ENCODE results near the gene BCKDHA.
"Not testable (repeated sequence)": the region's sequence is repeated elsewhere in the genome, so short reads cannot be mapped to it uniquely, and the experiment has no call there.

BCKDHA gene

DNA sequence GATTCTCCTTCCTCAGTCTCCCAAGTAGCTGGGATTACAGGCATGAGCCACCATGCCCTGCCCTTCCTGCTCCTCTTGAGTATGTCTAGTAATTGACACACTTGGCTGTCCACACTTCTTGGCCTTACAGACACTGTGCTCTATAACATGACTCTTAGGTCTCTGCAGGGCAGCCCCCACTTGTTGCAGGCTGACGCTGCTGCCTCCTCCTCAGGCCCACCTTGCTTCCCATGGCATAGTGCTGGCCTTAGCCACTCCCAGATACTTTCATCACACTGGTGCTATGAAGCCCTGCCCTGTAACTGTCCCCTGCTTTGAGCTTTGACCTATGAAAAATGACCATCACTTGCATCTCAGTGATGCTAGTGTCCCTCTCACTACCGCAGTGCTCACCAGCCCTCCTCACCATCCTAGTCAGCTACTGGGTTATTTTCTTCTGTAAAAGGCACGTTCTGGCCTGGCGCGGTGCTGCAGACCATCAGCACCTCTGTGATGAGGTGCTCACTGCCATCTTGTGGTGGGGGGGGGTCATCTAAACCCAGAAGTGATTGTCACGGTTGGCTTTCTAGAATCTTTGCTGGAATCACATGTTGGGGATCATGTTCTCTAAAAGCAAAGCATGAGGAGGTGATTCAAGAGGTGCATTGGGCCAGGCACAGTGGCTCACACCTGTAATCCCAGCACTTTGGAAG, 55.1 kb downstream of the BCKDHA start:
- DNase-seq, result no peak

DNA sequence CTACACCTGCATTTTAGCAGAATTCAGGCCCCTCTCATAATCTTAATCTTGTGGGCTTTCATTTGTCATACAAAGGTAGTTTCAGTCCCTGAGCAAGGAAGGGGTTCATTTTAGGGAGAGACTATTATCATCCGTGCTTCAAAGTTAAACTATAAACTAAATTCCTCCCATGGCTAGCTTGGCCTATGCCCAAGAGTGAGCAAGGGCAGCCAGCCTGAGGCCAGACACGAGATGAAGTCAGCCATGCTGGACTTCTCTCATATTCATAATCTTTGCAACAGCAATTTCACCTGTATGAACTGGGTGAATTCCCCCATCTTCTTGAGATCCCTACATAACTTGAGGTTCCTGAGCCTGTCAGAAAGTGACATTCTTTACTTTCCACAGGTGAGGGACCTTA, 58.3 kb downstream of the BCKDHA start:
- no peak for DNase-seq

DNA sequence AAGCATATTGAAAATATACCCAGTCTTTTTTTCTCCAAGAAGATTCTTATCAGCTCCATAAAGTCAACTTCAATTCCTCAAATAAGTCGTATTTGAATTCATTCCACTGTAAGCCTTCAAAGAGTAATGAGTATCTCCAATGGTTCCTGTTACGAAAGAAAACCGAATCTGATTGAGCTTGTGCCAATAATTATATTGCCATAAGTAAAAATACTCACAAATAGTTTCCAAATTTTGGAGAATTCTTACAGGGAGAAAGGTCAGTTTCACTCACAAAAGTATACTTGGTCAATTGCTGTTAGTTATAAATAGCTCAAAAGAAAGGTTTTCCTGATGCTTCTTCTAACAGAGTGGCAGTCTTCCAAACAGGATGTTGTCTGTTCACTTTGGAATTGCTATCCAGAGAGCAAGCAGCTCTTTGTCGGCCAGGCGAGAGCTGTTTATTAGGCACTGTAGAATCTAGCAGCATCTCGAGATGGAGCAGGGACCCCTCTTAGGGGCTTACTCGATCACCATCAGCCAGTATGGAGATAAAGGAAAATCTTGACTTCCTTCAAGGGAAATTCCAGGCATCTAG, 58.8 kb downstream of the BCKDHA start:
- DNase-seq, result no peak

DNA sequence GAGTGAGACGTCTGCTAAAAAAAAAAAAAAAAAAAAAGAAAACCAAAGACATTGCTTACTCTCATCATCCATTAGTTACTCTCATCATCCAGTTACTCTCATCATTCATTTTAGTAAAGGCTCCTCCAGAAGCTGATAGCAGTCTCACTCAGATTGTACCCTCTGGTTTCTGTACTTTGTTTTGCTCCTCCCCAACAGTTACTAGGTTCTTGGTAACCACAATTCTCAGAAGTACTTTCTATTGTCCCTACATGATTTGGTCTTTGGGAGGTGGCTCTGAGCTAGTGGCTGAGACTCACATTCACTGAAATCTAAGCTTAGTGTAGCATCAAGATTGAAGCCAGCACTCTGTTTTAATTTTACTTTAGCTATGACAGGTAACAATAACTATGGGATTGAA, 59.6 kb downstream of the BCKDHA start:
- no peak for DNase-seq

DNA sequence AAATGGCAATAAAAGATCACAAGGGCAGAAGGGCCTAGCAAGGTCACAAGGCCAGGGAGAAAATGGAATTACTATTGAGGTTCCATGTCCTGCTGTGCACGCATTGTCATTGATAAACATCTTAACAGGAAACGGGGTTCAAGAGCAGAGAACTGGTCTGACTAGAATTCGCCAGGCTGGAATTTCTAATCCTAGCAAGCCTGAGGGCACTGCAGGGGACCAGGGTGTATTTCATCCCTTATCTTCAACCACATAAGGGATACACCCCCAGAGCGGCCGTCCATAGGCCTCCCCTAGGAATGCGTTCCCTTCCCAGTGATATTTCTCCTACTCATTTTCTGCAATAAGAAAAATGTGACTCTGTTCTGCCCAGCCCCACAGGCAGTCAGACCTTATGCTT, 64.9 kb downstream of the BCKDHA start:
- DNase-seq, result no peak

DNA sequence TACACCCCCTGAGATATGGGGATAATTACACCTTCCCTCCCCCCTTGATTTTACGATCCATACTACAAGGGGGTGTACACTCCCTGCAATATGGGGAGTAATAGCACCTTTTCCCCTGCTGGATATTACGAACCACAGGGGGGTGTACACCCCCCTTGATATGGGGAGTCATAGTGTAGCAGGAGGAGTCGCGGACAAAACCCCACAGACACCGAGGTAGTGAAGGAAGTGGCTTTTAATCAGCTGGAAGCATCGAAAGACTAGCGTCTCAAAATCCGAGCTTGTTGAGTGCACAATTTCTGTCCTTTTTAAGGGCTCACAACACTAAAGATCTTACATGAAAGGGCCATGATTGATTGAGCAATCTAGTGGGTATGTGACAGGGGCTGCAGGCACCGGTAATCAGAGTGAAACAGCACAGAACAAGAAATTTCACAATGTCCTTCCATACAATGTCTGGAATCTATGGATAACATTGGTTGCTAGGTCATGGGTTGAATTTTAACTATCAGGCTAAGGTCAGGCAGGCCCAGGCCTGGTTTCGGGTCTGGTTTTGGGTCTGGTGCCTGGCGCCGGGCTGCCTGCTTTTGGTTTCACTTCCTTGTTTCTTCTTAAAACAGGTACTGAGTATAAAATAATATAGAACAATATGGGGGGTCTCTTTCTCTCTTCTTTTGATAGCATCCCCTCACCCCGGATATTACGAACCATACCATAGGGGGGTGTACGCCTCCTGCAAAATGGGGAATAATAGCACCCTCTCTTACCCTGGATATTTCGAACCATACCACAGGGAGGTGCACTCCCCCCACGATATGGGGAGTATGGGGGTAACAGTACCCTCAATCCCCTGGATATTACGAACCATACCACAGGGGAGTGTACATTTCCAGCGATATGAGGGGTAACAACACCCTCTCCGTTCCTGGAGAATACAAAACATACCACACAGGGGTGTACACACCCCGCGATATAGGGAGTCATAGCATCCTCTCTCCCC, 65.9 kb downstream of the BCKDHA start:
- not testable (repeated sequence) for DNase-seq

Measured in NCI-H1436 treated with DMSO at 0.1 percent for 48 hours (cell line).